Left lung (tissue), 10 donors: ENCODE measurements around the gene SLC29A4. TPM values are rescaled to one million over a fixed set of nuclear protein-coding genes. Genes with fewer than 3 reads are reported as not detected.

Source experiments
- ATAC-seq: fragments of 200-7000 bp; cut with Tn5 transposase; one replicate; pipeline ENCODE4 v1.9.1; 2020; ENCODE audit warnings: moderate library complexity
- DNase-seq, 4 donors: peaks; one replicate each; pipeline ENCODE4 v3.0.0-alpha.2; 2013 to 2020
- H3K27ac ChIP-seq, 2 donors: fragments of 200-600 bp; sonication (generic) in 1 of 2; one replicate each; pipeline versions ENCODE4 v1.5.0 to v1.8.0; 2020 to 2021
- H3K27me3 ChIP-seq, 2 donors: fragments of 200-600 bp; sonication (generic) in 1 of 2; one replicate each; pipeline versions ENCODE4 v1.5.0 to v1.8.0; 2020 to 2021
- H3K36me3 ChIP-seq, 2 donors: fragments of 200-600 bp; sonication (generic) in 1 of 2; one replicate each; pipeline versions ENCODE4 v1.5.0 to v1.8.0; 2020 to 2021
- H3K4me1 ChIP-seq, 2 donors: fragments of 200-600 bp; one replicate each; pipeline ENCODE4 v1.8.0; 2021
- H3K4me3 ChIP-seq, 2 donors: fragments of 200-600 bp; sonication (generic) in 1 of 2; one replicate each; pipeline versions ENCODE4 v1.5.0 to v1.8.0; 2020 to 2021; ENCODE audit warnings: mild to moderate bottlenecking in 1 of 2
- H3K9me3 ChIP-seq, 2 donors: fragments of 200-600 bp; sonication (generic) in 1 of 2; one replicate each; pipeline versions ENCODE4 v1.5.0 to v1.8.0; 2020 to 2021
- intact Hi-C, 2 donors: fragments of 100-400 bp; cut with DNase I; formaldehyde crosslinking; loops; one replicate each; pipeline versions ENCODE4 v1.11.2 to v1.14.2; 2022
- polyA plus RNA-seq, 6 donors: library from polyadenylated mRNA; unstranded; fragments of 120-200 nt; gene quantifications; one replicate each; pipeline ENCODE4 v1.2.1, GENCODE V29; 2013; ENCODE audit not compliant: insufficient read length in 6 of 6
- total RNA-seq, 2 donors: library from RNA; stranded (reverse); fragmentation: NEBNext Ultra II Directional; extraction: Animal tissue kit (Norgen Biotek cat#: 25700); gene quantifications; one replicate each; pipeline ENCODE4 v1.2.1, GENCODE V29; 2021
- TF ChIP-seq, protein P1 (sequence below), 2 donors: fragments of 200-600 bp; sonication (generic) in 1 of 2; IDR thresholded peaks; one replicate each; pipeline versions ENCODE4 v1.5.0 to v1.8.0; 2021; ENCODE audit warnings: antibody characterized with exemption in 2 of 2
- donor health status: DM: no; HTN: yes; CAD: no.
- donor health status: DM: no; HTN: no; CAD: no.

SLC29A4 gene
- total and polyA plus RNA-seq, 8 donors = 1.2 to 35.0 (median 21.0) TPM

DNA sequence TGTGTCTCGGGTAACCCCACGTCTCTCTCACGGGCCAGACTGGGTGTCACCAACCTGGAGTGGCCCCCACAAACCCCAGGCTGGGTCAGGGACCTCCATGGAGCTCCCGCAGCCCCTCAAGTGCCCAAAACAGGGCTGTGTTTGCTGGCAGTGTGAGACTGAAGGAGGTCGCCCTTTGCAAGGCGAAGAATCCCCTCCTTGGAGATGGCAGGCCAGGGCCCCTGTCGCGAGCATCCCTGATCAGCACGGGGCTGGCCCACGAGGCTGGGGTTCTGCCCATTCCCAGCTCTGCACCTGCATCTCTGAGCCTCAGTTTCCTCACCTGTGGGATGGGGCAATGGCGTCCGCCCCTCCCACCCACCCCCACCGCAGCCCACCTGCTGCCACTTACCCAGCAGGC, 62.4 kb downstream of the SLC29A4 start:
- TF ChIP-seq, protein P1, sequence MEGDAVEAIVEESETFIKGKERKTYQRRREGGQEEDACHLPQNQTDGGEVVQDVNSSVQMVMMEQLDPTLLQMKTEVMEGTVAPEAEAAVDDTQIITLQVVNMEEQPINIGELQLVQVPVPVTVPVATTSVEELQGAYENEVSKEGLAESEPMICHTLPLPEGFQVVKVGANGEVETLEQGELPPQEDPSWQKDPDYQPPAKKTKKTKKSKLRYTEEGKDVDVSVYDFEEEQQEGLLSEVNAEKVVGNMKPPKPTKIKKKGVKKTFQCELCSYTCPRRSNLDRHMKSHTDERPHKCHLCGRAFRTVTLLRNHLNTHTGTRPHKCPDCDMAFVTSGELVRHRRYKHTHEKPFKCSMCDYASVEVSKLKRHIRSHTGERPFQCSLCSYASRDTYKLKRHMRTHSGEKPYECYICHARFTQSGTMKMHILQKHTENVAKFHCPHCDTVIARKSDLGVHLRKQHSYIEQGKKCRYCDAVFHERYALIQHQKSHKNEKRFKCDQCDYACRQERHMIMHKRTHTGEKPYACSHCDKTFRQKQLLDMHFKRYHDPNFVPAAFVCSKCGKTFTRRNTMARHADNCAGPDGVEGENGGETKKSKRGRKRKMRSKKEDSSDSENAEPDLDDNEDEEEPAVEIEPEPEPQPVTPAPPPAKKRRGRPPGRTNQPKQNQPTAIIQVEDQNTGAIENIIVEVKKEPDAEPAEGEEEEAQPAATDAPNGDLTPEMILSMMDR (IDR thresholded peaks at IDR 0.05) = no peak
- Histone ChIP-seq H3K27ac (no peak overlapping the region), H3K4me1 (no peaks in the 10 kb centered on the region), H3K9me3 (peaks cover 0 to 4% of the 10 kb centered on the region in 2 donors), H3K27me3 (no peaks in the 10 kb centered on the region), H3K36me3 (peaks cover 0 to 100% of the 10 kb centered on the region in 2 donors), H3K4me3 (no peak overlapping the region)
- no peak for ATAC-seq
- DNase-seq = peak in 1 of 4 donors; percentile 50
- intact Hi-C loops = no loop called here

- H3K36me3 ChIP-seq = peaks cover 0 to 100% of the 10 kb centered on the region in 2 donors
- peaks cover 0 to 4% of the 10 kb centered on the region in 2 donors for H3K9me3 ChIP-seq
- no peak overlapping the region for H3K27ac ChIP-seq
- DNase-seq (peak in 1 of 4 donors; percentile 71), ATAC-seq (no peak)
- no peaks in the 10 kb centered on the region for H3K27me3 ChIP-seq
- H3K4me1 ChIP-seq = no peaks in the 10 kb centered on the region
- no peak overlapping the region for H3K4me3 ChIP-seq
- TF ChIP-seq, protein P1 (IDR thresholded peaks at IDR 0.05) = no peak
- intact Hi-C loops = no loop called here
Measured at GRCh38 chr7:5345671-5346070, 62.9 kb downstream of the SLC29A4 start.

DNA sequence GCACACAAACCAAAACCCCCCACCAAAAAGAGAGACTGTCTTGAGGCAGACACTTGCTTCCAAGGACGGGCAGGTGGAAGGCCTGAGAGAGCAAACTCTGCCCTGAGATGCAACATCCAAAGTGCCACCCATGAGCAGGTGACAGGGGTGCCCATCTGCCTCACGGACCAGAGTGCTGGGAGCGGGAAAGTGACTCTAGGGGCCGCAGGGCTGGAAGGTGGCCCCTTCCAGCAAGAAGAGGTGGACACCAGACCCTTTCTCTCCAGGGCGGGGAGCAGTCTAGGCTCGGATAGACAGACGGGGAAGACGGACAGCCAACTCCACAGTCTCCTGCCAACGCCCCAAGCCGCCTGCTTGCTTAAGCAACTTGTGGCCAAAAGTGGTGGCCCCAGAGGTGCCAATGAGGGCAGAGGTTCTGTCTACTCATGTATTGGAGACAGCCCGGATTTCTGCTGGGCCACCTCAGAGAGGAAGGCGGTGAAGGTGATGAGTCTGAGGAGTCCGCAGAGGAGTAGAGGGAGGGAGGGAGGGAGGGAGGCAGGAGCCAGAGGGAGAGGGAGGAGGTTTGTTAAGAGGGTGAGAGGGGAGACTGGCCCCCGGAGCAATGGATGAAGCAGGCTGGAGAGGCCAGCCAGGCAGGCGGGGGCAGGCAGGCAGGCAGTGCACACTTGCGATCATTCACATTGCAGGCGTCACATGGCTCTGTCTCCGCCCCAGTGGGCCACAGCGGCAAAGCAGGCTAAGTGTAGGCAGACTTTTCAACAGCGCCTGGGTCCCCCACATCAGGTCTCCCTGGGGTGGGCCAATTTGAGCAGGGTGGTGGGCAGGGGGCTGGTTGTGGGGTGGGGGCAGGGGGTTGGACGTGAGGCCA, 65.6 kb downstream of the SLC29A4 start:
- intact Hi-C loops = no loop called here
- peak in 1 of 4 donors; percentile 52 for DNase-seq

GRCh38 chr7:5349005-5349380, 66.2 kb downstream of the SLC29A4 start:
- ATAC-seq (no peak), DNase-seq (peak in 1 of 4 donors; percentile 52)
- H3K4me1 ChIP-seq = no peaks in the 10 kb centered on the region
- no peak overlapping the region for H3K27ac ChIP-seq
- no peaks in the 10 kb centered on the region for H3K27me3 ChIP-seq
- TF ChIP-seq, protein P1 (IDR thresholded peaks at IDR 0.05) = no peak
- no peak overlapping the region for H3K4me3 ChIP-seq
- peaks cover 0 to 100% of the 10 kb centered on the region in 2 donors for H3K36me3 ChIP-seq
- intact Hi-C loops = no loop called here
- H3K9me3 ChIP-seq = peaks cover 0 to 4% of the 10 kb centered on the region in 2 donors

More for the DNA sequence above, 65.6 kb downstream of the SLC29A4 start:
- Histone ChIP-seq H3K4me3 (no peak overlapping the region), H3K4me1 (no peaks in the 10 kb centered on the region), H3K36me3 (peaks cover 0 to 100% of the 10 kb centered on the region in 2 donors), H3K9me3 (peaks cover 0 to 4% of the 10 kb centered on the region in 2 donors), H3K27me3 (no peaks in the 10 kb centered on the region), H3K27ac (no peak overlapping the region)
- TF ChIP-seq, protein P1 (IDR thresholded peaks at IDR 0.05) = no peak
- ATAC-seq = no peak

DNA sequence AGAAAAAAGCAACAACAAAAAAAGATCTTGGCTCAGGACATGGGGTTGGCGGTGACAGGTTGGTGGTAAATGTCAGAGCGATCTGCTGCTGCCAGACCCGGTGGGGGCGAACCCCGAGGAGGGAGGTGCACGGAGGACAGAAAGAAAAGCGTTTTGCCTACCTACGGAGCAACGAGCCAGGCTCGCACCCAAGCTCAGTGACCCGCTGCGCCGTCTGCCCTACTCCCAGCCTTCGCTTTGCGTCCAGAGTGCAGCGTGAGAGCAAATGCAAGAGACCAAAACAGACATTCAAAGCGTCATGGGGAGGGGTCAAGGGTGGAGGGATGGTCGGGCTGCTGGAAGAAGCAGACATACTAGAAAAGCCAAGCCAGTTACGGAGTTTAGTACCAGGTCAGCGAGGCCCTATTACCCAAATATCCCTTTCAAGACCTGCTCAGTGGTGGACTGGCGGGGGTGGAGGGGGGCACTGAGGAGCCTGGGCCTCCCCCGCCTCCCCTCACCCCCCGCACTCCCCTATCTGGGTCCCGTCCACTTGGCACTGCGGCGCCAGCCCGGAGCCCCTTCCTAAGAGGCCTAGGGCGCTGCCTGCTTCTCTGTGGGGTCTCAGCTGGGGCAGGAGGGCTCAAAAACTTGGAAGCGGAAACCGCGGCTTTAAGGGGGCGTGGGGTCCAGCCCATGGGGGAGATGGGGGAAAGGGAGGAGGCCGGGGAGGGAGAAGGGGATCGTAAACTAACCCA, 66.9 kb downstream of the SLC29A4 start:
- TF ChIP-seq, protein P1 (IDR thresholded peaks at IDR 0.05) = no peak
- peaks cover 0 to 100% of the 10 kb centered on the region in 2 donors for H3K36me3 ChIP-seq
- DNase-seq (peak in 1 of 4 donors; percentile 60), ATAC-seq (no peak)
- no peak overlapping the region for H3K27ac ChIP-seq
- peaks cover under 1 to 5% of the 10 kb centered on the region in 2 donors for H3K4me1 ChIP-seq
- intact Hi-C loops = loop anchor here in 1 of 2 donors (10.0 kb wide), 1 partner anchor 115 kb away; no protein-coding TSS in a partner anchor
- no peaks in the 10 kb centered on the region for H3K9me3 ChIP-seq
- no peak overlapping the region for H3K4me3 ChIP-seq
- no peaks in the 10 kb centered on the region for H3K27me3 ChIP-seq
